ENCODE data around the gene ZRANB1. TPM values are rescaled to one million over a fixed set of nuclear protein-coding genes. Genes with fewer than 3 reads are reported as not detected.

The ZRANB1 gene
- total RNA-seq, result 20.2 and 22.3 TPM in 2 replicates

GRCh38 chr10:124941823-124942222 lies at the start of gene ZRANB1:
Gene ZRANB1, plus strand, starts transcription at chr10:124942123. Its CDS starts 371 bp downstream, at chr10:124942494.

Other genes starting within 250 kb of the ZRANB1 start
- gene FAM53B, start 197.7 kb upstream of the ZRANB1 start, total RNA-seq, result 10.7 and 17.3 TPM in 2 replicates
- gene EEF1AKMT2, start 150.2 kb upstream of the ZRANB1 start, total RNA-seq, result 16.3 and 22.2 TPM in 2 replicates
- 10.7 and 16.6 TPM in 2 replicates for gene ABRAXAS2, start 140.3 kb upstream of the ZRANB1 start, total RNA-seq
- gene CTBP2, start 218.4 kb downstream of the ZRANB1 start, total RNA-seq, result 60.3 and 105 TPM in 2 replicates